GM19438 (cell line): ENCODE results near the gene ZNF385B.

ENCODE experiments used
- ATAC-seq: cut with Tn5 transposase; IDR thresholded peaks from one replicate; pipeline ENCODE4 v1.9.1; 2021; ENCODE audit warnings: low read depth; ENCODE audit not compliant: unreplicated experiment

The ZNF385B gene

DNA sequence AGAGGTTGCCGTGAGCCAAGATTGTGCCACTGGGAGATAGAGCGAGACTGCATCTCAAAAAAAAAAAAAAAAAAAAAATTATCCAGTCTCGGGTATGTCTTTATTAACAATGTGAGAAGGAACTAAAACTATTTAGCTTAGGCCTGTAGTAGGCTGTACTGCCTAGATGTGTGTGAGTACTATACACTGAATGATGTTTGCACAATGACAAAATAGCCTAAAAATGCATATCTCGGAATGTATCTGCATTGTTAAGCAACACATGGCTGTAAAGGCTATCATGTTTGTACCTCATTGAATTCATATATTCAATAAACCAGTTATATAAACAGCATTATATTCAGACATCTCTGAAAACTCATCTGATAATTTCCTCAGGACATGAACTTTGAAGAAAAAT, 405.6 kb downstream of the ZNF385B start:
- ATAC-seq: no peak

DNA sequence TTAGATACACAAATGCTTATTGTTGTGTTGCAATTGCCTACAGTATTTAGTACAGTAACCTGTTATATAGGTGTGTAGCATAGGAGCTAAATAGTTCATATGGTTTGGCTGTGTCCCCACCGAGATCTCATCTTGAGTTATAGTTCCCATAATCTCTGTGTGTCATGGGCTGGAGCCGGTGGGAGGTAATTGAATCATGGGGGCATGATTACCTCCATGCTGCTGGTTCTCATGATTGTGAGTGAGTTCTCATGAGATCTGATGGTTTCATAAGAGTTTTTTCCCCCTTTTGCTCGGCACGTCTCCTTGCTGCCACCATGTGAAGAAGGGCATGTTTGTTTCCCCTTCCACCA, 406.3 kb downstream of the ZNF385B start:
- ATAC-seq: no peak

DNA sequence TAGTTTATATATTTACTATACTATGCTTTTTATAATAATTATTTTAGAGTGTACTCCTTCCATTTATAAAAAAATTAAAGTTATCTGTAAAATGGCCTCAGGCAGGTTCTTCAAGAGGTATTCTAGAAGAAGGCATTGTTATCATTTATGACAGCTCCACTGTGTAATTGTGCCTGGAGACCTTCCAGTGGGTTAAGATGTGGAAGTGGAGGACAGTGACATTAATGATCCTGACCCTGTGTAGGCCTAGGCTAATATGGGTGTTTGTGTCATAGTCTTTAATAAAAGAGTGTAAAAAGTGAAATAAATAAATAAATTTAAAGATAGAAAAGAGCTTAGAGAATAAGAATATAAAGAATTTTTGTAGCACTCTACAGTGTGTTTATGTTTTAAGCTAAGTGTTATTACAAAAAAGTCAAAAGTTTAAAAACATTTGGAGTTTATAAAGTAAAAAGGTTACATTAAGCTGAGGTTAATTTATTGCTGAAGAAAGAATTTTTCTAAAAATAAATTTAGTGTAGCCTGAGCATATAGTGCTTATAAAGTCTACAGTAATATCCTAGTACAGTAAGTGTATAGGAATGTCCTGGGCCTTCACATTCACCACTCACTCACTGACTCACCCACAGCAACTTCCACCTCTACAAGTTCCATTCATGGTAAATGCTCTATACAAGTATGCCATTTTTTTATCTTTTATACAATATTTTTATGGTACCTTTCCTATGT, 406.8 kb downstream of the ZNF385B start:
- ATAC-seq: no peak

DNA sequence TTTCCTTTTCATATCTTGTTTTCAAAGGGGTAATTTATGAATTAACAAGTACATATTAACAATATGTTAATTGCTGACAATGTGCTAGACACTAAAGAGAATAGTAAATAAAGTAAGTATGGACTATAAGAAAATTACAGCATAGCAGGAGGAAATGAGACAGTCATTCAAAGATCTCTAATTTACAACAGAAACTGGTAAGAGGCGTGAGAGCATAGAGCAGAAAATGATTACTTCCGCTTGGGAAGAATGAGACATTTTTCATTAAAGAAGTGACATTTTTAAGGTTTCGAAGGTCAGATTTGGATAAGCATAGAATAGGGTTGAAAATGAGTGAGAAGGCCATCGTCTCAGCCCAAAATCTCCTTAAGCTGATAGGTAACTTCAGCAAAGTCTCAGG, 412.4 kb downstream of the ZNF385B start:
- ATAC-seq: no peak

DNA sequence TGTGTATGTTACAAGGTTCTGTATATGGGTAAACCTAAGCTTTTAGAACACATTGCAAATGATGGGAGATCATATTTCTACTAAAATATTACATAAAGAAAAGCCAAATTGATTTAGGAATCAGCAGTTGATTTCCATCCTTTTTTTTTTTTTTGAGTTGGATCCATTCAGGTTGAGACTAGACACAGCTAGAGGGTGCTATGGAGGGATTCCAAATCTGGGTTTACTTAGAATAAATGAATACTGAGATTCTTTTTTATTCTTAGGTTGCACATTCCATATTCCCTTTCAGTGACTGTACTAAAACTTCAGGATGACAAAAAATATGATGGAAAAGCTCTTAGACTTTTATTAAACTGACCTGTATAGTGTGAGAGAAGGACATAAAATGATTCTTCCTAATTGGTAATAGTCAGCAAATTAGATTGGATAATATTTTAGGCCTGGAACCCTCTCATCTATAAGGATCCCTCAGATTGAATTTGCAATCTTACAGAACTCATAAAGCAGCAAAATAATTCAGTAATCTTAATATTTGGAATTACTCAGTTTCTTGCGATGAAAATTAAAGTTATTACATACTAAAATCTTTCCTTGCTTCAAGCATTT, 413.5 kb downstream of the ZNF385B start:
- ATAC-seq: no peak

DNA sequence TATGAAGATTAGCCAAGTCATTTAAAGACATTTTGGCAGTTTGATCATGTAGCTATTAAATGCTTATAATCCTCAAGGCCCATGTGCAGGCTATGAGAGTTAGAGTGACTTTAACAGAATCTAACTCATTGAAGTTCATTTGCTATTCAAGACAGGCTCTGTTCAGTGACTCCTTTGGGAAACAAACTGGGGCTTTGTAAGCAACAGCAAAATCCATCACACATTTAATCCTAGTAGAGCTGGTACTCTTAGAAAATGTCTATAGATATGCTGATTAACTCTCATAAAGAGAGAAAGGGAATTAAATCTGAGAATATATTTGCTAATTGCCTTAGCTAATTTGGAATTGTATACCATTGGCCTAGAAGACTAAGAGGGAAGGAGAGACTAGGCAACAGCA, 414.0 kb downstream of the ZNF385B start:
- no peak for ATAC-seq

DNA sequence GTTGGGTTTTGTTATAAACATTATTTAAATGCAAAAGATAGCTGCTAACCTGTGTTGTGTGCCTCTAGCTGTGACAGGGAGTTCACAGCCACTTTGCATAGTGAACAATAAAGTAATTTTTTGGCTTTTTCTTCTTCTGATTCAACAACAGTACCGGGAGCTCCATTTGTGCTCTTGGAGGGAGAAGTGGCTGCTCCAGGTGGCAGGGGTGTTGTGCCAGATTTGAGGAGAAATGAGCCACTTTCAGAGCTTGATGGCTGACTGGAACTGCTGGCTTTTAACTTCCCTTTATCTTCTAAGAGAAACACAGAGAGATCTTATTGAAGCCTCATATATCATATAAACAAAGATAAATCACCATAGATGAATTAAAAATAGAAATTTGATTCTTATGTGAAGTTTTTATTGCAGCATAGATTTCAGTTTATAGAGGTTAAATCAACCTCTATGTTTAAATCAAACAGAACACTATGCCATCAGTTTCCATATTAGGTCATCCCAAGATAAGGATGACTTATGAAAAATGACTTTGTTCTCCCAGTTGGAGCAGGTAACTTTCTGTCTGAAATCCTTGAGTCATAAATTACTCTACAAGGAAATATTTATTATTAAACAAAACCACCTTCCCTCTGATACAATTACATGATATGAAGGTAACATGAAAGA, 414.8 kb downstream of the ZNF385B start:
- ATAC-seq: no peak

DNA sequence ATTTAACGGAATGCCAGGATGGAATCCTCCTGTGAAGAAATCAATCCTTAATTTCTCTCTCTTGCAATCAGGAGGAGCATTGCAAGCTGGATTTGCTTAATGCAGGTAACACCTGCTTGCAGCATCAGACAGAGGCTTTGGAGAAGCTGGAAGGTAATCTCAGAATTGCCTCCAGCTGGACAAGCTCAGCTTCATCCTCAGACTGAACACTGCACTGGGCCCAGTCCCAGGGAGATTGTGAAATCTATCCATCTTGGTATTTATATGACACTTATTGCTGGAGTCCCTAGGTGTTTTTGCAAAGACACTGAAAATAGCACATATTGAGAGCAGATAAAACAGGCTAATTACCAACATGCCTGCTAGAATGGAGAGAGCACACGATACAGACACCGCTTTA, 417.4 kb downstream of the ZNF385B start:
- no peak for ATAC-seq

DNA sequence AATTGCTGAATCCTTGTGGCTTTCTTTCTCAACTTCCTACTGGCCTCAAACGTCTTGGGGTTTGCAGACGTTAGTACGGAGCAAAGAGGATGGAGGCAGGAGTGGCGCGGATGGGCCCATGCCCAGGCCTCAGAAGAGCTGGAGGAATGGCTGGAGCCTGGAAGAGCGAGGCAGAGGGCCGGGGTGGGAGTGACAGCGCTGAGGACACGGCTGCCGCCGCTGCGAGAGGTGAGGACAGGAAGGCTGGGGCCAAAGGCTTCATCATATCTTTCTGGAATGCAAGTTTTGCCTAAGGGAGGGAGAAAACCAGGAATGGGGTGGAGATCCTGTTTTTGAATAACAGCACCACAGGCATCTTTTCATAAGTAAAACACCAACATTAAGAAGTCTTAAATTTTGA, 418.2 kb downstream of the ZNF385B start:
- ATAC-seq: no peak

DNA sequence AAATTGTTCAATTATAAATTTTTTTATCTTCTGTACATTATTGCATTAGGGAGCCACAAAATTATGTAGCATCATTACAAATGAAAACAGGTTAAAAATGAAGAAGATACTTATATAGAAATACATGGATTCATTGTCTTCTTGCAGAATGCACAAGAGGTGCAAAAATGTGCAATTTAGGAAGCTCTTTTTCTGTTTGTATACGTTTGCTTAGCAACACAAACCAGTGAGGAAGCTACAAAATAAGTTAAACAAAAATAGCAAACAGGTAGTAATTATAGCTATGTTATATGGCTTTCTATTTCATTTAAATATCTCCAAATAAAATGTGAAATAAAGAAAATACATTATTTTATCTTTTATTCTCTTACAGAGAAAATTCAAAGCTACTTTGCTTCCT, 419.2 kb downstream of the ZNF385B start:
- ATAC-seq: no peak

DNA sequence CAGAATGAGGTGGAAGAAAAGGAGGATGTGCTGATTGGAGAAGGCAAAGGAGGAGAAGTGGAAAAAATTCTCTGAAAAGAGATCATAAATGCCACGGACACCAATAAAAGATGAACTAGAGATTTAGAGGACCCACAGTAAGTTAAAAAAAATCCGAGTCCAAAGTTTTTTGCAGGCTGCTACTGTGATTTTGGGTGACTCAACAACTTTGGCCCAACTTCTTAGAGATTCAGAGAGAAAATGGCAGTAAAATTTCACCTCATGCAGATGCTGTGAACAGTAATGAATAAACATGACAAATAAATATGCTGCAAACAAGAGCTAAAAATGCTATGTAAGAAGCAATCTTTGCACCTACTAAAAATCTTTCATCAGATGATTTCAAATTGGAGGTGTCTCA, 419.9 kb downstream of the ZNF385B start:
- no peak for ATAC-seq

DNA sequence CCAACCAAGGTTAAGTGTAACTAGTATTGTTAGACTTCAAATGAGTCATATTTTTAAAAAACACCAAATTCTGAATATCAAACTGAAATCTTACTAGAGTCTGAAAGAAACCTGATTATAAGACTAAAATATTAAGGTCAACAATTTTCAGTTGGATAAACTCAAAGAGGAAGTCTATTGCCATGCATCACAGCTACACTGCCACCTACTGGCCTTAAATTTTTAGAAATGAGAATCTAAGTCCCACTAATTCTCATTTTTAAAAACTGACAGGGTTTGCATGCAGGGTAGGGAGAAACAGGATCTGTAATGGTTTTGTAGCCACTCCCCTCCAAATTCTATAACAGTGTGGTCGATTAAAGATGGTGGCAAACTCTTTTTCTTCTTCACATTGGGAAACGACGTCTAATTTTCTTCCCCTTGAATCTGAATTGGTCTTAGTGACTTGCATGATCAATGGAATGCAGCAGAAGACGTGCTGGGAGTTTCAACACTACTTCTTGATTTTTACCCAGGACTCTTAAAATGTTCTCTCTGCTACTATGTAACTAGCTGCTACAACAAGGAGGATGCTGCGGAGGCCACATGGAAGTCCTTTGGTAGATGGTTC, 420.7 kb downstream of the ZNF385B start:
- no peak for ATAC-seq

DNA sequence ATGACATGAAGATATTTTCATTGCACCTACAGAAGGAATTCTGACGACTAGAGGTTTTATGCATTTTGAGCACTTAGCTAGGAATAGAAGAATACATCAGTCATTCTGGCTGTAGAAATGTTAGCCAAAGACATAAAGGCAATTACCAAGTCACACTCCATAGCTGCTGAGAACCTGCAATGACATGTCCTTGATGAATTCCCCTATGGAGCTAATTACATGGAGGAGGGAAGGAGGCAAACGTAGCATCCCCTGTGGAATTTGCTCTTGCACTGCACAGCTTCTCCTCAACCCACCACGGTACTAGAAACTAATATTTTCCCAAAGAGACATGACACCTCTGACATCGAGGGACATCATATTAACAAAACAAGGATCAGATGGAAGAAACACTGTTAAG, 422.8 kb downstream of the ZNF385B start:
- no peak for ATAC-seq

DNA sequence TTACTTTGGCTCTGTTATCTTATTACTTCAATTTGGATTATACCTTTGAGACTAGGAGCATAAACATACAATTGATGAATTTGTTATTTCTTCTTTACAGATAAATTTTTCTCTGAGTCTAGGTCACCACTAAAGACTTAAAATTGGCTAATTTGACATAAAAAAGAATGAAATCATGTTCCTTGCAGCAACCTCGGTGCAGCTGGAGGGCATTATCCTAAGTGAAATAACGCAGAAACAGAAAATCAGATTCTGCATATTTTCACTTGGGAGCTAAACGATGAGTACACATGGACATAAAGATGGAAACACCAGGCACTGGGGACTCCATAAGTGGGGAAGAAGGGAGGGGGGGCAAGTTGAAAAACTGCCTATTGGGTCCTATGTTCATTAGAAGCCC, 424.0 kb downstream of the ZNF385B start:
- no peak for ATAC-seq

DNA sequence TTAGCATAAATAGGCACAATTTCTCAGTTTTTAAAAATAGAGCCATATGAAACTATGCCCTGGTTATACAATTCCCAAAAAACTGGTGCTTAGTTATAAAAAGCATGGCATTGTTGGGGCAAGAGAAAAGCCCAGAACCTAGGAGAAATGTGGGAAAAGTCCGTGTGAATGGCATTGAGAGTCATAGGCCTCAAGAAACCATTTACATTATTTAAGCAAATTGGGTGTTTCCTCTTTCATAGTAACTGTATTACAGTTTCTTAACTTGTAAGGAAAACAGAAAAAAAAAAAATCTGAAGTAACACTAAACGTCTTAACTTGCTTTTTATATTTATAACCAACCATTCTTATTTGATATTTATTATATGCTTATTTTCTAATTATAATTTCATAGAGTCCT, 425.8 kb downstream of the ZNF385B start:
- no peak for ATAC-seq

DNA sequence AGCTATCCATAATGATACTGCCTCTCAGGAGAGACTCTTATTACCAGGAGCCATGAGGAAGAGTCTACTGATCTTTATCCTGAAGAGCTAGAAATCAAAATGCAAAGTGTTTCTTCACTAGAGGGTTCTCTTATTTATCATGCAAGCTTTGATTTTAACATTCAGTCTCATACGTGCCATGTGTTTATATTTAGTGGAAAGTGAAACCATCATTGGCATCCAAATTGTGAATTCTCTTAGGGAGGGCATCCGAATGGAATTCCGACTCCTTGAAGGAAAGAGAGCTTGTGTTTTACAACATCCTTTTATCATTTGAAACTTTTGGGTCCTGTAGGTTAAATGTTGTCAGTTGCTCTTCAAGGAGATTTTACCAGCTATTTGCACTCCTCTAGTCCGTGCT, 426.4 kb downstream of the ZNF385B start:
- no peak for ATAC-seq

DNA sequence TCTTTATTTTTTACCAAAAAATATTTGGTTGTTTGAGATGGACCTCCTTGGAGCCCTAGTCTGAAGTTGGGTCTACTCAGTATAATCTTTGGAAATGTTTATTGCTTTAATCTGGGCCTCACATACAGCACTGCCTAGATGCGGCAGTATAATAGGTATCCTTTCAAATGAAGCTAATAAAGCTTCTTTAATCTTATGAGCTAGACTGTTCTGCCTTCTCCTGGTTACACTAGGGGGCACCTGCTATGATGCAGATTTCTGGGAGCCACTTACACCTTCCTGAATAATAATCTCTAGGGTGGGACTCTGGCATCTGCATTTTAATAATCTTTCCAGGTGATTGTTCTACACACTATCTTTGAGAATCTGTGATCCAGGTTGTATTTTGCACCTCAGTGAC, 427.1 kb downstream of the ZNF385B start:
- ATAC-seq: no peak

DNA sequence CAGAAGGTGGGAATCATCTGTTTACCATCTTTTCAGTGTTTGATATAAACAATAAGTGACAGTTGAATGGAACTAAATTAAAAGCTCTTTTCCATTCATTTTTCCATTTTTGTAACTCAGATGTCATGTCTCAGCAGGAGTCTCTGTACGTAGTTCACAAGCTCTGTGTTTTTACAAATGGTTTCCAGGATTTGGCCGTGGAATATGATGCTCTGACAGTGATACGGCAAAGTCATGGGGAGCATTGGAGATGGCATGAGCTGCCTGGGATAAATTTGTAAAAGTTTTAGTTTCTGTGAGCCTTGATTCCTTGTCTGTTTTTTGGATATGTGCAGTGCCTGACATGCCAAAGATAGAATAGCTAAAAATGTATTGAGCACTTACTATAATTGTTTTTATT, 428.7 kb downstream of the ZNF385B start:
- no peak for ATAC-seq

DNA sequence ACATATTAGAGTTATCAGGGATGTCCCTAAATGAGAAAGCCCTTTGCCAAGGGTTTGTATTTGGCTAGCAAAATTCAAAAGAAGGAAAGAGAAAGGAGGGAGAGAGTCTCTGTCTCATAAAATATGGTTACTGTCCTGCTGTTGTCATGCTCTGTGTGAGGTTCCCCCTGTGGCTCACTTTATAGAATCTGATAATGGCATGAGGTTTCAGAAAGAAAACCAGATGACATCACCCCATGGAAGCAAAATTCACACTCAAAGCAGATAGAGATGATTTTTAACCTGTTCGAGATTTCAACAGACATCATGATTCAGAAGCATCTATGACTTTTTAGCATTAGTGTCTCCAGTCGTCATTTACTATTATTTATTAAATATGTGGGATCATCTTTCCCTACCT, 431.8 kb downstream of the ZNF385B start:
- no peak for ATAC-seq

DNA sequence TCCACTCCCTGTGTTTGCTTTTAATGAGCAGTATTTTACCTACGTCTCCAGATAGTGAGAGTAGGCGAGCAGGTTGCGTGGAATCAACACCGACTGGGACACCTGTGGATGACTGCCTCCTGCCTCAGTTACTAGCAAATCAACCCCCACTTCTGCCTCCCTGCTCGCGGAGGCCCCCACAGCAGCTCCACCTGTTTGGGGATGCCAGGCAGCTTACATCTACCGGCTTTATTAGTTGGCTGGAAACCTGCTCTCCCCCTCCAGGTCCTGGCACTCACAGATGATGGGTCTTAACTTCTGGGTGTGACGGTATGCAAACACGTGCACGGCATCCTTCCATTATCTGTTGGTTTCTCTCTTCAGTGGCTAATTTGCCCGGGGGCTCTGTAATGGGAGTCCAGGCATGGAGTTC, 432.3 kb downstream of the ZNF385B start:
- no peak for ATAC-seq

DNA sequence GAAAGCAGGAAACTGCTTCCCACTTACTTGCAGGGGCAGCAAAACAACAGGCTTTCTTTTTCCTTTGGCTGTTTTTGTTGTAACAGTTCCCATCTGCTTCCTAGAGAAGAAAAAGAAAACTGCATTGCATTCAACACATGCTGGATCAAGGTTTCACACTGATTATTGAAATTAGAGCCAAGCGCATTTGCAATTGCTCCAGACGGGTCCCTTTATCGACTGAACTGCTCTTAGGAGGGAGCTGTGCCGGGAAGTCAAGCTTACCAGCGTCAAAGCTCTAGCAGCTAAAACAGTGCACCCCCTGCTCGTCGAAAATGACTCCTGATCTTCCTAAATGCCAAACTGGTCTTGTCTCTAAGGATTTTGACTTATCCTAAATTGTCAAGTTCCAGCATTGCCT, 432.8 kb downstream of the ZNF385B start:
- ATAC-seq: no peak

DNA sequence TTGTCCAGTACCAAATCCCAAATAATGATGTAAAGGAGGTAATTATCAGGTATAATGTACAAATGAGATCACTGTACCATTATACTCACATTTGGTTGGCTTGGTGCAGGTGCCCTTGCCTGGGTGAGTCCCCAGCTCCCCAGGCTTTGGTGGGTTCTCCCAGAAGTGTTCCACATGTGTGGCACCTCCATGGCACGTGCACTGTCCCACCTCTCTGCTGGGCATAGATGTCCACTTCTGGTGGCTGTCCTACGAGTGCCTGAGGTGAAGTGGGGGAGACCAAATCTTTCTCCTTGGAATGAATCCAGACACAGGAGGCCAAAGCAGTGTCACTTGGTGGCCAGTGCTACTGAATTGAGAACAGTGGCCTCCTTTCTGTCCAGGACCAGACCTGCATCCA, 434.3 kb downstream of the ZNF385B start:
- ATAC-seq: no peak
